ENCODE results near the gene STOM.
A peak's percentile ranks its signal among the peaks of the same experiment; 100 is the strongest.

Gene STOM

DNA sequence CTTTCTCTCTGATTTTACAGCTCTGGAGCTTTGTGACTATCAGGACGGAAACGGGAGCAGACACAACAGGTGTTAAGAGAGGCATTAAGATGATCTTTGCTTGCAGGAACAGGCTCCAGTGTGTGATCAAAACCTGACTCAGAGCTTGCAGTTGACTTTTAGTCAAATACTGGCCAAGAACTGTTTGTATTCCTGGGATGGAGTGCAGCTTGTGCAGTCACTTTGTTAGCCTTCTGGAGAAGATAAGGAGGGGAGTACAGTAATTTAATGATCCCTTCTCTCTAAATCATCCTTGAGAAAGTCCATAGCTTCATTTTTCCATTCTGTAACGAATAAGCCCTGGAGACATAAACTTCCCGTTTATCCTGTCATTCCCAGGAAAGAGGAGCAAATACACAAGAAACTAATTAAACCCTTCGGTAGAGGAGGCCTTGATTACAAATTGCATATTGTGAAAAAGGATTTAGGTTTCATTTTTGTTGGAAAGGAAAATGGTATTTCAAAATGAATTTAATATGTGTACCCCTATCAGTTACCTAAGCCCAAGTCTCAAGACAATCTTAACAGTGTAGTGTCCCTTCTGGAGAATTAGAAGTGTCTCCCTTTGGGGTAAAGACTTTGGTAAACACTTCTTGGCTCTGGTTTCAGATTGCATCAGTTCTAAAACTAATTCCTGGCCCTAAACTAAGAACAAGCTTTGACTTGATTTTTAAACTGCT is 3.1 kb upstream of the STOM start:
- TF ChIP-seq, protein P1, sequence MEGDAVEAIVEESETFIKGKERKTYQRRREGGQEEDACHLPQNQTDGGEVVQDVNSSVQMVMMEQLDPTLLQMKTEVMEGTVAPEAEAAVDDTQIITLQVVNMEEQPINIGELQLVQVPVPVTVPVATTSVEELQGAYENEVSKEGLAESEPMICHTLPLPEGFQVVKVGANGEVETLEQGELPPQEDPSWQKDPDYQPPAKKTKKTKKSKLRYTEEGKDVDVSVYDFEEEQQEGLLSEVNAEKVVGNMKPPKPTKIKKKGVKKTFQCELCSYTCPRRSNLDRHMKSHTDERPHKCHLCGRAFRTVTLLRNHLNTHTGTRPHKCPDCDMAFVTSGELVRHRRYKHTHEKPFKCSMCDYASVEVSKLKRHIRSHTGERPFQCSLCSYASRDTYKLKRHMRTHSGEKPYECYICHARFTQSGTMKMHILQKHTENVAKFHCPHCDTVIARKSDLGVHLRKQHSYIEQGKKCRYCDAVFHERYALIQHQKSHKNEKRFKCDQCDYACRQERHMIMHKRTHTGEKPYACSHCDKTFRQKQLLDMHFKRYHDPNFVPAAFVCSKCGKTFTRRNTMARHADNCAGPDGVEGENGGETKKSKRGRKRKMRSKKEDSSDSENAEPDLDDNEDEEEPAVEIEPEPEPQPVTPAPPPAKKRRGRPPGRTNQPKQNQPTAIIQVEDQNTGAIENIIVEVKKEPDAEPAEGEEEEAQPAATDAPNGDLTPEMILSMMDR (IDR thresholded peaks at IDR 0.05; ENCODE audit: poor library complexity, severe bottlenecking) = no peak
- Histone ChIP-seq H3K36me3 (ENCODE audit: low read depth) (peaks cover 4% of the 10 kb centered on the region; the same call in 1 of the 2 replicates), H3K4me1 (ENCODE audit: insufficient read depth, poor library complexity, severe bottlenecking) (peaks cover 56% of the 10 kb centered on the region), H3K27me3 (ENCODE audit: insufficient read depth, poor library complexity, severe bottlenecking) (no peaks in the 10 kb centered on the region), H3K9me3 (ENCODE audit: severe bottlenecking) (no peaks in the 10 kb centered on the region), H3K4me3 (ENCODE audit: severe bottlenecking) (no peak overlapping the region), H3K27ac (ENCODE audit: poor library complexity, severe bottlenecking) (peak overlapping the region; percentile 95)
- DNase-seq (ENCODE audit: low spot score) (no peak), ATAC-seq (ENCODE audit: low read depth) (peak; percentile 75)

DNA sequence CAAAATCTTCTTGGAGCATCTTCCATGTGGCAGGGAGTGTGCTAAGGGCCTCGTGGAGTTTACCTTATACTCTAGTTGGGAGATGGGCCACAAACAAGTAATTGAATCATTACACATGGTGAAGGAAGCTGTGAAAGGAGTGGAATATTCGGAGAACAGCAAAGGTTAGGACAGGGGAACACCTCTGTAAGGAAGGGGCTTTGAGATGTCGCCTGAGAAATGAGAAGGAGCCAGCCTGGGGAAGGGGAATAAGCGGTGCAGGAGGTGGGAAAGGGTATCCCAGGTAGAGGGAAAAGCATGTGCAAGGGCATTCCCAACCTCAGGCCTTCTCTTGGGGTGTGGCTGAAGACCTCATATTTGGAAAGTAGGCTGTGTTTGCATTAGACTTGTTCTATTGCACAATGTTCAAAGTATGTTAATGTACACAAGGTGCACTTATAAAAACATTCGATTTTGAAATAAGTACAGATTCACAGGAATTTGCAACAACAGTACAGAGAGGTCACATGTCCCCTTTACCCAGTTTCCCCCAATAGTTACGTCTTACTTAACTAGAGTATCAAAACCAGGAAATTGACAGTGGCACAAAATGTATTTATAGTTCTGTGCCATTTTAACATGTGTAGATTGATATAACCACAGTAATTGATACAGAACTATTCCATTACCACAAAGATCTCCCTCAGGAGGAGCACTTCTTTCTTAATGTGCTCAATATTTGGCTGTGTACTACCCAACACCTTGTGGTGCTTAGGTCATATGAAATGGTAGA is 2.4 kb upstream of the STOM start:
- no peaks in the 10 kb centered on the region for H3K9me3 ChIP-seq (ENCODE audit: severe bottlenecking)
- ATAC-seq (ENCODE audit: low read depth) = peak; percentile 59
- peaks cover 11% of the 10 kb centered on the region; the same call in 1 of the 2 replicates for H3K36me3 ChIP-seq (ENCODE audit: low read depth)
- no peak for DNase-seq (ENCODE audit: low spot score)
- no peak overlapping the region for H3K4me3 ChIP-seq (ENCODE audit: severe bottlenecking)
- H3K27me3 ChIP-seq (ENCODE audit: insufficient read depth, poor library complexity, severe bottlenecking) = no peaks in the 10 kb centered on the region
- peaks cover 63% of the 10 kb centered on the region for H3K4me1 ChIP-seq (ENCODE audit: insufficient read depth, poor library complexity, severe bottlenecking)
- TF ChIP-seq, protein P1 (IDR thresholded peaks at IDR 0.05; ENCODE audit: poor library complexity, severe bottlenecking) = no peak
- peak overlapping the region; percentile 95 for H3K27ac ChIP-seq (ENCODE audit: poor library complexity, severe bottlenecking)

DNA sequence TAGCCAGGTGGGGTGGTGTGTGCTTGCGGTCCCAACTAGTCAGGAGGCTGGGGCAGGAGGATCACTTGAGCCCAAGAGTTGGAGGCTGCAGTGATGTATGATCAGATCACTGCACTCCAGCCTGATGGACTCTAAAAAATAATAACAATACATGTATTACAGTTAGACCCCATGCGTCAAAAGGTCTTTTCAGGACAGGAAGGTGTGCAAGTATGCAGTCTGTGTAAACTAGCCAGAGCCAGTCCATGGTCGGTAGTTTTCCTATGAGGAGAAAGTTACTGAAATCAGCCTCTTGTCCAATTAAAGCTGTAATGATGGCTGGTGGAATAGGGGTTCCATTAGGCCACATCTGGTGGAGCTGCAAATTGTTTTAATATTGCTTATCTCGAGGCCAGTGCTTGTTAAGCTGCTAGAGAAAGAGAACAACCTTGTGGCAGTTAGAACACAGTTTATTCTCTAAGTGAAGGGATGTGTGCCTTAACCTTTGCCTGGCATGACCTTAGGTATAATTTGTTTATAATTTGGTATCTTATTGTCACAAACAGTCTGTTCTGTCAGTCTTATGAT is 1.5 kb upstream of the STOM start:
- TF ChIP-seq, protein P1 (IDR thresholded peaks at IDR 0.05; ENCODE audit: poor library complexity, severe bottlenecking) = no peak
- Histone ChIP-seq H3K4me1 (ENCODE audit: insufficient read depth, poor library complexity, severe bottlenecking) (peaks cover 68% of the 10 kb centered on the region), H3K9me3 (ENCODE audit: severe bottlenecking) (no peaks in the 10 kb centered on the region), H3K4me3 (ENCODE audit: severe bottlenecking) (no peak overlapping the region), H3K27ac (ENCODE audit: poor library complexity, severe bottlenecking) (peak overlapping the region; percentile 95), H3K27me3 (ENCODE audit: insufficient read depth, poor library complexity, severe bottlenecking) (no peaks in the 10 kb centered on the region), H3K36me3 (ENCODE audit: low read depth) (peaks cover 20% of the 10 kb centered on the region)
- ATAC-seq (ENCODE audit: low read depth) (no peak), DNase-seq (ENCODE audit: low spot score) (no peak)

GRCh38 chr9:121368745-121369144 is 1.3 kb downstream of the STOM start:
- no peak for DNase-seq (ENCODE audit: low spot score)
- Histone ChIP-seq H3K9me3 (ENCODE audit: severe bottlenecking) (no peaks in the 10 kb centered on the region), H3K4me1 (ENCODE audit: insufficient read depth, poor library complexity, severe bottlenecking) (peaks cover 66% of the 10 kb centered on the region), H3K36me3 (ENCODE audit: low read depth) (peaks cover 33% of the 10 kb centered on the region), H3K27me3 (ENCODE audit: insufficient read depth, poor library complexity, severe bottlenecking) (no peaks in the 10 kb centered on the region), H3K27ac (ENCODE audit: poor library complexity, severe bottlenecking) (peak overlapping the region; percentile 95), H3K4me3 (ENCODE audit: severe bottlenecking) (peak overlapping the region; percentile 52)
- TF ChIP-seq, protein P1 (IDR thresholded peaks at IDR 0.05; ENCODE audit: poor library complexity, severe bottlenecking) = no peak
- ATAC-seq (ENCODE audit: low read depth) = no peak
